GM23338 (cell line): ENCODE data around the gene HRH2. TPM values are rescaled to one million over a fixed set of nuclear protein-coding genes. Genes with fewer than 3 reads are reported as not detected.

Experiments
- ATAC-seq: fragments of 200-7000 bp; cut with Tn5 transposase; 3 replicates; pipeline ENCODE4 v1.9.1; 2020
- DNase-seq: peaks from one replicate; pipeline ENCODE4 v3.0.0-alpha.2; 2015; ENCODE audit warnings: low spot score
- H2AFZ ChIP-seq: fragments of 200-600 bp; sonication (generic); 2 replicates; pipeline ENCODE4 v1.8.0; 2016; ENCODE audit warnings: antibody characterized with exemption, mild to moderate bottlenecking, moderate library complexity
- H3F3A ChIP-seq: fragments of 200-600 bp; sonication (generic); replicated peaks from 2 replicates; pipeline ENCODE4 v1.8.0; 2017; ENCODE audit warnings: antibody characterized with exemption, mixed run types, low read depth
- H3K27ac ChIP-seq: fragments of 200-600 bp; sonication (generic); 2 replicates; pipeline ENCODE4 v1.6.1; 2016; ENCODE audit warnings: low read depth
- H3K27me3 ChIP-seq: fragments of 200-600 bp; sonication (generic); 2 replicates; pipeline ENCODE4 v1.8.0; 2016; ENCODE audit warnings: mild to moderate bottlenecking, mixed run types, moderate library complexity; ENCODE audit not compliant: insufficient read depth
- H3K36me3 ChIP-seq: fragments of 200-600 bp; sonication (generic); 2 replicates; pipeline ENCODE4 v1.8.0; 2016; ENCODE audit warnings: mild to moderate bottlenecking; ENCODE audit not compliant: insufficient read depth
- H3K4me1 ChIP-seq: fragments of 200-600 bp; sonication (generic); 2 replicates; pipeline ENCODE4 v1.8.0; 2016; ENCODE audit warnings: mild to moderate bottlenecking, moderate library complexity; ENCODE audit not compliant: insufficient read depth
- H3K4me2 ChIP-seq: fragments of 200-600 bp; sonication (generic); 2 replicates; pipeline ENCODE4 v1.7.1; 2017; ENCODE audit warnings: mixed run types
- H3K4me3 ChIP-seq: fragments of 200-600 bp; sonication (generic); 2 replicates; pipeline ENCODE4 v1.6.1; 2016; ENCODE audit warnings: mixed run types
- H3K79me2 ChIP-seq: fragments of 200-600 bp; sonication (generic); replicated peaks from 2 replicates; pipeline ENCODE4 v1.8.0; 2017; ENCODE audit warnings: mild to moderate bottlenecking; ENCODE audit not compliant: insufficient read depth
- H3K9me2 ChIP-seq: fragments of 200-600 bp; sonication (generic); 2 replicates; pipeline ENCODE4 v1.8.0; 2017; ENCODE audit not compliant: insufficient read depth
- H4K20me1 ChIP-seq: fragments of 200-600 bp; sonication (generic); replicated peaks from 2 replicates; pipeline ENCODE4 v1.8.0; 2017; ENCODE audit warnings: mild to moderate bottlenecking; ENCODE audit not compliant: insufficient read depth
- H3K27ac Mint-ChIP-seq: 2 replicates; pipeline ENCODE4 v1.8.0; 2020; ENCODE audit warnings: inconsistent platforms, mild to moderate bottlenecking, moderate library complexity, mixed read lengths
- H3K27me3 Mint-ChIP-seq: 3 replicates; pipeline ENCODE4 v1.8.0; 2022; ENCODE audit warnings: low read depth, mild to moderate bottlenecking, moderate library complexity, mixed read lengths, inconsistent platforms; ENCODE audit not compliant: insufficient read depth, poor library complexity
- H3K36me3 Mint-ChIP-seq: 3 replicates; pipeline ENCODE4 v1.8.0; 2021; ENCODE audit warnings: low read depth, mild to moderate bottlenecking, inconsistent platforms, moderate library complexity, mixed read lengths
- H3K4me1 Mint-ChIP-seq: 3 replicates; pipeline ENCODE4 v1.8.0; 2020; ENCODE audit warnings: mild to moderate bottlenecking, inconsistent platforms, mixed read lengths
- H3K4me3 Mint-ChIP-seq: 3 replicates; pipeline ENCODE4 v1.8.0; 2021; ENCODE audit warnings: moderate library complexity, mild to moderate bottlenecking, inconsistent platforms, mixed read lengths
- H3K9me3 Mint-ChIP-seq: 3 replicates; pipeline ENCODE4 v1.8.0; 2020; ENCODE audit warnings: moderate library complexity, mild to moderate bottlenecking, inconsistent platforms, mixed read lengths
- CREB1 ChIP-seq: fragments of 250-450 bp; sonication (Bioruptor Pico); IDR thresholded peaks from 2 replicates; pipeline ENCODE4 v1.5.0; 2020; ENCODE audit warnings: low read depth, mild to moderate bottlenecking, moderate library complexity
- CTCF ChIP-seq, 2 experiments: fragments of 200-600 bp in 1 of 2; sonication (generic) in 1 of 2; conservative IDR thresholded peaks; 2 replicates each; pipeline versions ENCODE4 v1.5.1 to v1.6.1; 2016 to 2017; ENCODE audit warnings: antibody characterized with exemption in 2 of 2, low read depth in 2 of 2, mild to moderate bottlenecking in 2 of 2, moderate library complexity in 1 of 2
- EZH2phosphoT487 ChIP-seq: fragments of 200-600 bp; sonication (generic); IDR thresholded peaks from one replicate; pipeline ENCODE4 v1.8.1; 2018; ENCODE audit warnings: antibody characterized with exemption; ENCODE audit not compliant: unreplicated experiment
- JUNB ChIP-seq: IDR thresholded peaks from one replicate; pipeline ENCODE4 v1.6.1; 2016; ENCODE audit warnings: antibody characterized with exemption; ENCODE audit not compliant: unreplicated experiment
- NANOG ChIP-seq: IDR thresholded peaks from 2 replicates; pipeline ENCODE4 v1.6.1; 2016; ENCODE audit warnings: antibody characterized with exemption, borderline replicate concordance
- ZNF114 ChIP-seq: fragments of 250-450 bp; sonication (Bioruptor Pico); IDR thresholded peaks from 2 replicates; pipeline ENCODE4 v1.5.0; 2020; ENCODE audit warnings: mild to moderate bottlenecking, moderate library complexity
- ZNF331 ChIP-seq: fragments of 250-450 bp; sonication (Bioruptor Pico); IDR thresholded peaks from 2 replicates; pipeline ENCODE4 v1.5.0; 2020; ENCODE audit warnings: low read depth, mild to moderate bottlenecking, moderate library complexity
- ZNF462 ChIP-seq: fragments of 250-450 bp; sonication (Bioruptor Pico); IDR thresholded peaks from 2 replicates; pipeline ENCODE4 v1.5.0; 2020; ENCODE audit warnings: mild to moderate bottlenecking, moderate library complexity
- polyA plus RNA-seq: library from polyadenylated mRNA; unstranded; fragments of >200 nt; fragmentation: Nextera tagmentation; extraction: Ambion mirVana; gene quantifications from 2 replicates; pipeline ENCODE4 v1.2.1, GENCODE V29; 2016
- total RNA-seq: library from RNA; depleted of rRNA; stranded (reverse); fragments of >200 nt; shearing (Covaris generic); gene quantifications from 2 replicates; pipeline ENCODE4 v1.2.3, GENCODE V29; 2014

HRH2 gene
- total and polyA plus RNA-seq, 2 experiments from 2014 or later: 6.8 to 7.0 TPM

- no peak for TF ChIP-seq ZNF462 (CRISPR knock-in tag)
Observed at GRCh38 chr5:175700991-175701390, 43.1 kb downstream of the HRH2 start (continued).

GRCh38 chr5:175701797-175702196 is 43.9 kb downstream of the HRH2 start:
- peaks cover 4% of the 10 kb centered on the region; the same call in 1 of the 3 replicates for H3K9me3 Mint-ChIP-seq
- H3K27ac ChIP-seq: no peak overlapping the region
- H3K4me1 ChIP-seq: peaks cover 9% of the 10 kb centered on the region
- H3K79me2 ChIP-seq: no peaks in the 10 kb centered on the region
- DNase-seq (no peak), ATAC-seq (no peak)
- H3K4me3 ChIP-seq: no peak overlapping the region
- no peak overlapping the region for H3K4me3 Mint-ChIP-seq
- H3K4me2 ChIP-seq: no peak overlapping the region
- no peaks in the 10 kb centered on the region for H3K36me3 ChIP-seq
- no peaks in the 10 kb centered on the region for H4K20me1 ChIP-seq
- H3K9me2 ChIP-seq: no peaks in the 10 kb centered on the region
- no peaks in the 10 kb centered on the region for H3K27me3 ChIP-seq
- H2AFZ ChIP-seq: no peak overlapping the region
- no peaks in the 10 kb centered on the region for H3F3A ChIP-seq
- H3K27ac Mint-ChIP-seq: no peak overlapping the region
- no peaks in the 10 kb centered on the region; the same call in 2 of the 3 replicates for H3K36me3 Mint-ChIP-seq
- peaks cover 13% of the 10 kb centered on the region for H3K27me3 Mint-ChIP-seq
- peaks cover 9% of the 10 kb centered on the region for H3K4me1 Mint-ChIP-seq
- TF ChIP-seq CREB1 (no peak), ZNF462 (CRISPR knock-in tag) (no peak), ZNF331 (no peak), EZH2phosphoT487 (no peak), CTCF (conservative IDR thresholded peaks at IDR 0.05; ENCODE audit: low read depth in 2 of 2) (no peak), ZNF114 (CRISPR knock-in tag) (no peak), JUNB (no peak), NANOG (no peak)
